PC-9 (cell line): ENCODE data around the gene ALG11. TPM values are rescaled to one million over a fixed set of nuclear protein-coding genes. Genes with fewer than 3 reads are reported as not detected.

ENCODE experiments used
- BruUV-seq: library from RNA; stranded (reverse); fragments of 400-500 nt; replicated peaks from 2 replicates; lab custom pipeline; 2021; lab: Mats Ljungman, UMichigan
- CTCF ChIA-PET: fragments of 300-600 bp; sonication (Branson Sonifier 250); formaldehyde crosslinking; loops from one replicate; lab custom pipeline; 2022; ENCODE audit warnings: antibody characterized with exemption; lab: Charles Lee
- POLR2A ChIA-PET: fragments of 300-600 bp; sonication (Branson Sonifier 250); formaldehyde crosslinking; loops from one replicate; lab custom pipeline; 2022; ENCODE audit warnings: antibody characterized with exemption; ENCODE audit not compliant: unreplicated experiment; lab: Charles Lee
- DNase-seq, 2 experiments: peaks; one replicate each; pipeline versions ENCODE4 v3.0.0 to v3.0.0-alpha.2; 2015 to 2022; ENCODE audit warnings: mixed read lengths in 1 of 2
- H2AFZ ChIP-seq: fragments of 200-600 bp; sonication (generic); 2 replicates; pipeline ENCODE4 v1.8.1; 2017; ENCODE audit warnings: antibody characterized with exemption
- H3F3A ChIP-seq: fragments of 200-600 bp; sonication (generic); 2 replicates; pipeline ENCODE4 v1.8.1; 2017; ENCODE audit warnings: antibody characterized with exemption, mild to moderate bottlenecking, low read depth; ENCODE audit not compliant: insufficient read depth
- H3K27ac ChIP-seq: fragments of 200-600 bp; sonication (generic); 2 replicates; pipeline ENCODE4 v1.6.1; 2016; ENCODE audit warnings: mixed run types
- H3K27me3 ChIP-seq: fragments of 200-600 bp; sonication (generic); 2 replicates; pipeline ENCODE4 v1.6.1; 2016; ENCODE audit warnings: low read depth, mixed run types; ENCODE audit not compliant: insufficient read depth
- H3K36me3 ChIP-seq: fragments of 200-600 bp; sonication (generic); 2 replicates; pipeline ENCODE4 v1.6.1; 2016; ENCODE audit warnings: low read depth, mixed run types
- H3K4me1 ChIP-seq: fragments of 200-600 bp; sonication (generic); replicated peaks from 2 replicates; pipeline ENCODE4 v1.6.1; 2016; ENCODE audit warnings: mixed run types; ENCODE audit not compliant: insufficient read depth
- H3K4me2 ChIP-seq: fragments of 200-600 bp; sonication (generic); 2 replicates; pipeline ENCODE4 v1.6.1; 2017; ENCODE audit warnings: mixed run types
- H3K4me3 ChIP-seq: fragments of 200-600 bp; sonication (generic); 2 replicates; pipeline ENCODE4 v1.6.1; 2016; ENCODE audit warnings: mixed run types
- H3K79me2 ChIP-seq: fragments of 200-600 bp; sonication (generic); 2 replicates; pipeline ENCODE4 v1.6.1; 2017; ENCODE audit warnings: low read depth, mixed run types
- H3K9me2 ChIP-seq: fragments of 200-600 bp; sonication (generic); 2 replicates; pipeline ENCODE4 v1.8.1; 2017; ENCODE audit warnings: mild to moderate bottlenecking; ENCODE audit not compliant: insufficient read depth
- H3K9me3 ChIP-seq: fragments of 200-600 bp; sonication (generic); 2 replicates; pipeline ENCODE4 v1.8.1; 2016; ENCODE audit warnings: low read depth; ENCODE audit not compliant: insufficient read depth
- H4K20me1 ChIP-seq: fragments of 200-600 bp; sonication (generic); 2 replicates; pipeline ENCODE4 v1.8.1; 2017; ENCODE audit not compliant: insufficient read depth
- CTCF ChIP-seq: fragments of 200-600 bp; sonication (generic); conservative IDR thresholded peaks from 2 replicates; pipeline ENCODE4 v1.6.1; 2017; ENCODE audit warnings: mixed run types, antibody characterized with exemption, mild to moderate bottlenecking, moderate library complexity
- EZH2 ChIP-seq: fragments of 200-600 bp; sonication (generic); IDR thresholded peaks from 2 replicates; pipeline ENCODE4 v1.8.0; 2017; ENCODE audit warnings: antibody characterized with exemption, low read depth
- intact Hi-C: fragments of 100-400 bp; cut with micrococcal nuclease; formaldehyde crosslinking; loops from one replicate; pipeline ENCODE4 v1.10.0; 2022; ENCODE audit not compliant: unreplicated experiment
- total RNA-seq: library from RNA; stranded (reverse); gene quantifications from 2 replicates; pipeline ENCODE4 v1.2.3, GENCODE V29; 2021

ALG11 gene
- total RNA-seq, 1 experiment from 2014 or later, result 15.0 TPM

GRCh38 chr13:52025475-52026245 is 13.5 kb downstream of the ALG11 start:
- H4K20me1 ChIP-seq, result no peaks in the 10 kb centered on the region
- ChIA-PET POLR2A (no interaction called here), CTCF (no interaction called here)

GRCh38 chr13:52026246-52026626 is 14.0 kb downstream of the ALG11 start:
- H3K4me1 ChIP-seq, result no peaks in the 10 kb centered on the region
- H4K20me1 ChIP-seq, result no peaks in the 10 kb centered on the region
- no TSS peak for BruUV-seq
- CTCF ChIA-PET, result no interaction called here
- TF ChIP-seq EZH2 (no peak), CTCF (no peak)
- no peak overlapping the region for H3K4me3 ChIP-seq
- no peak overlapping the region for H3K4me2 ChIP-seq
- POLR2A ChIA-PET, result no interaction called here
- intact Hi-C loops, result no loop called here
- H3F3A ChIP-seq, result no peaks in the 10 kb centered on the region
- no peaks in the 10 kb centered on the region for H3K9me2 ChIP-seq
- no peak overlapping the region for H3K27ac ChIP-seq
- H3K79me2 ChIP-seq, result peaks cover 3% of the 10 kb centered on the region; the same call in 1 of the 2 replicates
- no peaks in the 10 kb centered on the region for H3K27me3 ChIP-seq
- H3K36me3 ChIP-seq, result peaks cover 49% of the 10 kb centered on the region
- H2AFZ ChIP-seq, result no peak overlapping the region
- peaks cover 11% of the 10 kb centered on the region; the same call in 1 of the 2 replicates for H3K9me3 ChIP-seq
- no peak for DNase-seq

More at GRCh38 chr13:52025475-52026245, 13.5 kb downstream of the ALG11 start:
- Histone ChIP-seq H2AFZ (no peak overlapping the region), H3K27ac (no peak overlapping the region), H3K9me3 (peaks cover 11% of the 10 kb centered on the region; the same call in 1 of the 2 replicates), H3F3A (no peaks in the 10 kb centered on the region), H3K4me3 (no peak overlapping the region), H3K4me2 (no peak overlapping the region), H3K79me2 (peaks cover 3% of the 10 kb centered on the region; the same call in 1 of the 2 replicates), H3K36me3 (peaks cover 49% of the 10 kb centered on the region), H3K4me1 (no peaks in the 10 kb centered on the region), H3K9me2 (no peaks in the 10 kb centered on the region), H3K27me3 (no peaks in the 10 kb centered on the region)
- BruUV-seq, result no TSS peak
- intact Hi-C loops, result no loop called here
- no peak for TF ChIP-seq CTCF
- TF ChIP-seq EZH2, result no peak
- no peak for DNase-seq

GRCh38 chr13:52027832-52028231 is 15.6 kb downstream of the ALG11 start:
- no peaks in the 10 kb centered on the region for H3K4me1 ChIP-seq
- H3K4me3 ChIP-seq, result no peak overlapping the region
- no peak overlapping the region for H2AFZ ChIP-seq
- H4K20me1 ChIP-seq, result no peaks in the 10 kb centered on the region
- H3F3A ChIP-seq, result no peaks in the 10 kb centered on the region
- intact Hi-C loops, result no loop called here
- H3K4me2 ChIP-seq, result no peak overlapping the region
- CTCF ChIA-PET, result no interaction called here
- H3K79me2 ChIP-seq, result peaks cover 3% of the 10 kb centered on the region; the same call in 1 of the 2 replicates
- H3K27me3 ChIP-seq, result no peaks in the 10 kb centered on the region
- H3K9me3 ChIP-seq, result peaks cover 11% of the 10 kb centered on the region; the same call in 1 of the 2 replicates
- H3K36me3 ChIP-seq, result peaks cover 49% of the 10 kb centered on the region
- H3K9me2 ChIP-seq, result no peaks in the 10 kb centered on the region
- no peak for TF ChIP-seq EZH2
- TF ChIP-seq CTCF, result no peak
- POLR2A ChIA-PET, result interaction anchor here (0.6 kb wide), 1 partner anchor 94 kb away, joined by 3 read pairs; no protein-coding TSS in a partner anchor
- no TSS peak for BruUV-seq
- no peak overlapping the region for H3K27ac ChIP-seq
- DNase-seq, result no peak
